HG02943 (cell line): Measurements from ENCODE around the gene ZNF32.
A peak's percentile ranks its signal among the peaks of the same experiment; 100 is the strongest.

Source experiments
- ATAC-seq: cut with Tn5 transposase; IDR thresholded peaks from one replicate; pipeline ENCODE4 v1.9.1; 2021; ENCODE audit warnings: mild to moderate bottlenecking, low read depth, moderate library complexity; ENCODE audit not compliant: unreplicated experiment

Gene ZNF32

GRCh38 chr10:43648398-43649184 lies at the start of gene ZNF32:
Gene ZNF32, minus strand, starts transcription at chr10:43648881. Its CDS starts 2,748 bp downstream, at chr10:43646133.
- ATAC-seq: peak; percentile 99

- no peak for ATAC-seq
Observed at GRCh38 chr10:43698156-43698555, 49.5 kb upstream of the ZNF32 start.

DNA sequence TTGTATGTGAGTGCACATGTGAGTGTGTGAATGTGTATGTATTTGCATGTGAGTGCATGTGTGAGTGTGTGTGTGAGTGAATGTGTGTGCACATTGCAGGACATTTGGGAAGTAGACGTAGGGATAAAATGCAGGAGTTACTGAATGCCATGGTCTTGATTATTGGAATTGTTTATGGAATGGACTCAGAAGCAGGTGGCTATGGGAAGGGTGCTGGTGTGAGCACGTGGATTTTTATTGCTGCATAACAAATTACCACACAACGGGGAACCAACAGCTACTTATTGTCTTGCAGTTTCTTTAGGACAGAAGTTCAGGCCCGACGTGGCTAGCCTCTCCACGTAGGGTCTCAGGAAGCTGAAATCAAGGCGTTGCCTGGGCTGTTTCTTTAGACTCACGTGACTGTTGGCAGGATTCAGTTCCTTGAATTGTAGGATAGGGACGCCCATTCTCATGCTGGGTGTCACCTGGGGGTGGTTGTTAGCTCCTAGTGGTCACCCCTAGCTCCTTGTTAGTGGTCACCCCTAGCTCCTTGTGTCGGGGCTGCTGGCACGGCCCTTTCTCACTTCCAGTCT lies 48.3 kb upstream of the ZNF32 start:
- ATAC-seq: no peak

DNA sequence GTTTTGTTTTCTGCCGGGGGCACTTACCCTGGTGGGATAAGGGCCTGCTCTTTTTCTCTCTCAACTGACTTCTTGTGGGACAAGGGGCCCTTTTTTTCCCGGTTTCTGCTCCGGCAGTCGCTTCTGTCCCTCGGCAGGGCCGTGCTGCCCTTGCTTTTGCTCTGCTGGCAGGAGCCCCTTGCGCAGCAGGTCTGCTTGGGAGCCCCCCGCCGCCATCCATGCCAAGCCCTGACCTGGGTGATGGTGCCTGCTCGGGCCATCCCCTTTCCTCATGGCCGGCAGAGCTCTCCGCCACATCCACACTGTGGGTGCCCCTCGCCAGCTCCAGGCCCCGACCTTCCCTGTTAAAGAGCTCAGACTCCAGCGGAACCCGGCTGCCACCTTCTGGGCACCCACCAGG lies 47.0 kb upstream of the ZNF32 start:
- ATAC-seq: no peak

DNA sequence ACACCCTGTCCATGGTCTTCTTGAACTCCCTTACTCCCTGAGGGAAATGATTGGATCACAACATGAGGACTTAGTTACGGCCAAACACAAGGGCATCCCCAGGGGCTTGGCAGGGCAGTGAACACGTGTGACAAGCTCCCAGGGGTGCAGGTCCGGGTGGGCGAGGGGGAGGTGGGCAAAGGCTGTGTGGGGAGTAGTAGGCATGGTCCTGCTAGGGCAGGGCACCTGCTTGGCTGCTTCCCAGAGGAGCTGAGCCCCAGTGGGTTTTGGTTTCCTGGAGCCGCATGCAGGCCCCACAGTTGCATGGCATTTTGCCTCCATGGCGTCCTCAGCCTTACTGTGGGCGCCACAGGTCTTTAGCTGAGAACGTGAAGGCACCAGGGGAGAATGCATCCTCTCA lies 46.6 kb upstream of the ZNF32 start:
- ATAC-seq: no peak

- no peak for ATAC-seq
Observed at GRCh38 chr10:43694526-43694925, 45.8 kb upstream of the ZNF32 start.

DNA sequence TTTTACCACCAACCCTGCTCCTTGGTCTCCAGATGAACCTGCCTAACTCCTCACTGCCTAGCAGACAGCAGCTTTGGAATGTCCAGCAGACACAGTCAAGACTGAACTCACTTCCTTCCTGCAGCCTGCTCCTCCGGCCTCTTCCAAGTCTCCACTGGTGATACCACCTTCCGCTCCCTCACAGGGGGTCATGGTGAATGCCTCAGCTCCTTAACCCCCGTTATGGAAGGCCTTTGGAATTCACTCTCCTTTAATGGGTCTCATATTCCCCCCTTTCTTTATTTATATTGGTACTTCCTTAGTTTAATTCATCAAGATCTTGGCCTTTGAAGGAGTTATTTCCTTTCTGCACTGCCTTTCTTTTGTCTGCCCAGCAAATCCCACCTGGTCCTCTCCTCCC lies 44.9 kb upstream of the ZNF32 start:
- ATAC-seq: no peak

DNA sequence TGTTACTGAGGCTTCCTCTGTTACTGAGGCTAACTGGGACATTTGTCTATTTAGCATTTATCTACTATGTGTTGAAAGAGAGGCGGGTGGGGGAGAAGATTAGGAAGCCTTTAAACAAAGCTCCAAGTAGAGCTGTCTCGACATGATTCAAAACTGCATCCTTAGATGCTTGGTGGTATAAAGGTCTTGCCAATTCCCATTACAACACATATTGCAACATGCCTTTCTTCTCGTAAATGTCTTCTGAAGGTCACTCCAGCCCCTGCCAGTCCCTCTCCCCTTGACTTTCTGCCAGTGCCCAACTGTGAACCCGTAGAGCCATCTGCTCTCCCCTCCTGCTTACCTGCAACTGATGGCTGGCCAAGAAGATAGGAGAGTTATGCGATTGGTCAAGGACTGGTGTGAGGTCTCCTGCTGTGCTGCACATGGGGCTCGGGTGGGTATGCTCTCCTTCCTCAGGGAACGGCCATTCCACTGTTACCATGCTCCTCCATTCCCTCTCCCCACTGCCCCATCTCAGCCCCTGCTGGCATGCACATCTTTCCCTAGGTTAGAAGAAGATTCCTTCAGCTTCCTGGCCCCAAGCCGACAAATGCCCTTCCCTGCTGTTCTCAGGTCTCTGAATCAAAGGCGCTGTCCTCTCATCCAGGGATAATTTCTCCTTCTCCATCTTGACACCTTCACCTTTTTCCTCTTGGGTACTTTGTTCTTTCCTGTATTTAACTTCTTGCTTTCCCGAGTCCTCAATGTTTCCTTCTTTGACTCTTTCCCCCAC lies 43.6 kb upstream of the ZNF32 start:
- no peak for ATAC-seq

- no peak for ATAC-seq
Observed at GRCh38 chr10:43691485-43691884, 42.8 kb upstream of the ZNF32 start.

- peak; percentile 98 for ATAC-seq
Observed at GRCh38 chr10:43689955-43690771, 41.5 kb upstream of the ZNF32 start.

- ATAC-seq: peak; percentile 50
Observed at GRCh38 chr10:43689618-43689954, 40.9 kb upstream of the ZNF32 start.

DNA sequence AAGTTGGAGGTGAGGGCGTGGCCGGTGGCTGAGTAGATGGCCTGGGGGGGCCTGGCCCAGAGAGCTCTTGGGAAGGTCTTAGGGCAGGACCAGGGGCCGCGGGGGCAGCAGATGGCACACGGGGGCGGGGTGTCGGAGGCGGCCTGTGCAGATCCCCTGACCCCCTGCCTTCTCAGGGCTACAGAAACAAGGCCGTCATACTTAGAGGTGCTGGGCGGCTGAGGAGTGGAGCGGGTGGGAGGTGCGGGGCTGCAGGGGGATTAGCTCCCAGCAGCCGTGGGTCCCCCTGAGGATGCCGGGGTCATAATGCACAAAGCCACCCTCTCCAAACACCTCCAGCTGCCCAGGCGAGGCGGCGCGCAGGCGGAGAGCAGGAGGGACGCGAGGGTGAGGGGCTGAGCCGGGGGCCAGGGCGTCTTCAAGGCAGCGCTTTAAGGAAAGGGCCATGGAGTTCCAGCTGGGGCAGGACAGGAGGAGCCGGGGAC lies 40.4 kb upstream of the ZNF32 start:
- no peak for ATAC-seq

DNA sequence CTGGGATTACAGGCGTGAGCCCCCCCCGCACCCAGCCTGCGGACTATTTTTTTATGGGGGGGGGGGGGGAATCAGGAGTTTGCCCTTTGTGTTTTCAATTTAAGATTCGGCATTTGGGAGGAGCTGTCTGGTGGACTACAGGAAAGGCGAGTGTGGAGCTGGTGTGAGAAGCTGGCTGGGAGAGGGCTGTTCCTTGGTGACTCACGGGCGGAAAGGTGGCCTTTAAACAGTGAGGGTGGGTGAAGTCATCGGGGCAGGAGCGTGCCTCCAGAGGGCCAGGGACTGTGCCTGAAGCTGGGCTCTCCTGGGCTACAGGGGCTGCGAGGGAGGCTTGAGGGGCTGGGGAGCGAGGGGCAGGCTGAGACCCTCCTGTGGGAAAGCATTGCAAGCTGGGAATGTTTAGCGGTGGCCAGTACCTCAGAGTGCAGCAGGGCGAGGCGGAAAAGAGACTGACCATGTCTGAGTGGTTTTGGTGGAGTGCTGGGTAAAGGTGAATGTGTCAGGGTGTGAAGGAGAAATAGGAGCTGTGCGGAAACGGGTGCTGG lies 39.7 kb upstream of the ZNF32 start:
- ATAC-seq: no peak

GRCh38 chr10:43687373-43687772 lies 38.7 kb upstream of the ZNF32 start:
- ATAC-seq: no peak

GRCh38 chr10:43686414-43686813 lies 37.7 kb upstream of the ZNF32 start:
- no peak for ATAC-seq

DNA sequence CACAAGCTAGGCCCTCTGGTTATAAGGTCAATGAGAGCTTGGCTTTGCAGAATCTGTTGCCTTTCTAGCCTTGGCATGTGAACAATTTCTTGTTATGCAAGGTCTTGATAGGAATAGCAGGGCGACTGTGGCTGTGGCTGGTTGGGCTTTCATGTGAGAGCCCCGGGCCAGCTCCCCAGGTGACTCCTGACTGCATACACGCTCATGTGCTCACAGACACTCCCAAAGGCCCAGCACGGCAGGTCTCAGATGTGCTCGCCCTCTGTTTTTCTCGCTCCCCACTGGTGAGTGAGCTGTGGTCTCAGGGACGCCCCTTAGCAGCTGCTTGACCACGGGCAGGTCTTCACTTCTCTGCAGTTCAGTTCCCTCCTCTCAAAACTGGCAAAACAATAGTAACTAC lies 37.1 kb upstream of the ZNF32 start:
- ATAC-seq: no peak

DNA sequence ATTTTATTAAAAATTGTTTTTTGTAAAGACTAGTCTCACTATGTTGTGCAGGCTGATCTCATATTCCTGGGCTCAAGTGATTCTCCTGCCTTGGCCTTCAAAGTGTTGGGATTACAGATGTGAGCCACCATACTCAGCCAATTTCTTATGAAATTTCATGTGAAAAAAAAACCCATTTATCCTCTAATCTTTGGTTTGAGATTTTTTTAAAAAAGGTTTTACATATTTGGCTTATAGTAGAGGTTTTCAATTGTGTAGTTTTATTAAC lies 35.5 kb upstream of the ZNF32 start:
- ATAC-seq: no peak

- no peak for ATAC-seq
Observed at GRCh38 chr10:43683451-43684291, 35.0 kb upstream of the ZNF32 start.

DNA sequence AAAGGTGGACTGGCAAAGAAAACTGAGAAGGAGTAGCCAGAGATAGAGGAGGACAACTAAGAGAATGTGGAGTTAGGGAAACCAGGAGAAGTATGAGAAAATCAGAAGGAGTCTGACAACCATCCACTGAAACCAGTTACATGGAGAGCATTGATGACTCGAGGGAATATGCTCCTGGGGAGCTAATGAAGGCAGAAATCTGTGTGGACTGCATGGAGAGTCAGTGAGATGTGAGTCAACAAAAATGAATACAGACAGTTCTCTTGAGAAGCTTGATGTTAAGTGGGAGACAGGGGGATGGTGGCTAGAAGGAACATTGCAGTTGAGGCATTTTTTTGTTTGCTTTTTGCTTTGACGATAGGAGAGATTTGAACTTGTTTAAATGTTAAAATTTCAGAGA lies 34.3 kb upstream of the ZNF32 start:
- no peak for ATAC-seq

DNA sequence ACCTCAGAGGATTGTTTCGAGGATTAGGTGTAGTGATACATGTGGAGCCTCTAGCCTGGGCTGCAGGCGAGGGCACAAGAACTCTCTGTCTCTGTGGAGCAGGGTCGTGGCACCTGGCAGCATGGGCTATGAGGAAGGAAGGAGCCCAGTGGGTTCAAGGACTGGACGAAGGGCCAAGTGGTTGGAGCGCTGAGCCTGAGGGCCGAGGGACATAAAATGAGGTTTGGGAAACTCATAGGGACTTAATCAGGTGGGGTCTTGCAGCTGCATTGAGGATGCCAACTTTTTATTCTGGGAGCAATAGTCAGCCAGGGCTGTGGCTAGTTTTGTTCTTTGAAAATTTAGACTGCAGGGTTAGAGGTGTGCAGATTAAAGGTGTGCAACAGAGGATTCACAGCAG lies 33.0 kb upstream of the ZNF32 start:
- ATAC-seq: no peak
